Measurements from ENCODE around the gene TMEM120B.
"Not testable (repeated sequence)": the region's sequence is repeated elsewhere in the genome, so short reads cannot be mapped to it uniquely, and the experiment has no call there.

TMEM120B gene

GRCh38 chr12:121709478-121709961 is 3.0 kb upstream of the TMEM120B start:
- no peak for DNase-seq

GRCh38 chr12:121711361-121712189 is 977 bp upstream of the TMEM120B start:
- DNase-seq, result no peak

- DNase-seq, result no peak
Observed at GRCh38 chr12:121712190-121712460, 427 bp upstream of the TMEM120B start.

- no peak for DNase-seq
Observed at GRCh38 chr12:121713257-121713777, 765 bp downstream of the TMEM120B start.

- DNase-seq, result no peak
Observed at GRCh38 chr12:121713793-121714192, 1.2 kb downstream of the TMEM120B start.

GRCh38 chr12:121715055-121715454 is 2.5 kb downstream of the TMEM120B start:
- not testable (repeated sequence) for DNase-seq

GRCh38 chr12:121715862-121716435 is 3.4 kb downstream of the TMEM120B start:
- DNase-seq, result no peak

GRCh38 chr12:121717041-121717699 is 4.6 kb downstream of the TMEM120B start:
- no peak for DNase-seq

- no peak for DNase-seq
Observed at GRCh38 chr12:121718653-121719239, 6.2 kb downstream of the TMEM120B start.

- no peak for DNase-seq
Observed at GRCh38 chr12:121719926-121720414, 7.4 kb downstream of the TMEM120B start.

GRCh38 chr12:121720762-121721161 is 8.2 kb downstream of the TMEM120B start:
- no peak for DNase-seq

GRCh38 chr12:121722511-121722910 is 10.0 kb downstream of the TMEM120B start:
- no peak for DNase-seq

GRCh38 chr12:121723200-121723599 is 10.6 kb downstream of the TMEM120B start:
- no peak for DNase-seq

- no peak for DNase-seq
Observed at GRCh38 chr12:121724925-121725324, 12.4 kb downstream of the TMEM120B start.

GRCh38 chr12:121725423-121725822 is 12.9 kb downstream of the TMEM120B start:
- no peak for DNase-seq

- no peak for DNase-seq
Observed at GRCh38 chr12:121729021-121729420, 16.5 kb downstream of the TMEM120B start.

GRCh38 chr12:121731473-121731872 is 18.9 kb downstream of the TMEM120B start:
- no peak for DNase-seq

GRCh38 chr12:121733849-121734248 is 21.3 kb downstream of the TMEM120B start:
- DNase-seq, result no peak

GRCh38 chr12:121738340-121738858 is 25.8 kb downstream of the TMEM120B start:
- DNase-seq, result no peak

- no peak for DNase-seq
Observed at GRCh38 chr12:121740847-121741246, 28.3 kb downstream of the TMEM120B start.

- DNase-seq, result no peak
Observed at GRCh38 chr12:121741743-121742142, 29.2 kb downstream of the TMEM120B start.

- DNase-seq, result not testable (repeated sequence)
Observed at GRCh38 chr12:121745545-121745944, 33.0 kb downstream of the TMEM120B start.

GRCh38 chr12:121748218-121748570 is 35.6 kb downstream of the TMEM120B start:
- DNase-seq, result no peak

All from activated effector memory CD4-positive, alpha-beta T cell treated with anti-CD3 and anti-CD28 coated beads, Interleukin-2, amount 50 U/mL, for 16 hours (primary cell).